H9 (cell line): Measurements from ENCODE around the gene IRX2. TPM values are rescaled to one million over a fixed set of nuclear protein-coding genes. Genes with fewer than 3 reads are reported as not detected.

Source experiments
- DNase-seq: peaks from one replicate; pipeline ENCODE4 v3.0.0-alpha.2; 2017
- H2AFZ ChIP-seq: one replicate; pipeline ENCODE4 v1.6.1; 2013; ENCODE audit warnings: mild to moderate bottlenecking, low read length, control low read depth, moderate library complexity
- H2AK5ac ChIP-seq: 2 replicates; pipeline ENCODE4 v1.6.1; 2013; ENCODE audit warnings: low read length, control low read depth, mixed read lengths; ENCODE audit not compliant: insufficient read length
- H2BK120ac ChIP-seq: one replicate; pipeline ENCODE4 v1.6.1; 2013; ENCODE audit warnings: low read depth, mild to moderate bottlenecking, low read length, control low read depth, inconsistent platforms; ENCODE audit not compliant: poor library complexity, severe bottlenecking
- H2BK12ac ChIP-seq: 2 replicates; pipeline ENCODE4 v1.6.1; 2013; ENCODE audit warnings: low read length, control low read depth, mixed read lengths, low read depth; ENCODE audit not compliant: insufficient read length
- H2BK15ac ChIP-seq: 2 replicates; pipeline ENCODE4 v1.6.1; 2013; ENCODE audit warnings: low read depth, low read length, control low read depth
- H2BK20ac ChIP-seq: one replicate; pipeline ENCODE4 v1.6.1; 2013; ENCODE audit warnings: low read depth, mild to moderate bottlenecking, low read length, control low read depth, inconsistent platforms; ENCODE audit not compliant: poor library complexity, severe bottlenecking
- H2BK5ac ChIP-seq: 2 replicates; pipeline ENCODE4 v1.6.1; 2013; ENCODE audit warnings: low read length, control low read depth, mixed read lengths; ENCODE audit not compliant: insufficient read length
- H3K14ac ChIP-seq: 2 replicates; pipeline ENCODE4 v1.6.1; 2013; ENCODE audit warnings: low read length, control low read depth; ENCODE audit not compliant: insufficient read depth
- H3K18ac ChIP-seq: 2 replicates; pipeline ENCODE4 v1.6.1; 2013; ENCODE audit warnings: low read depth, mild to moderate bottlenecking, mixed read lengths, low read length, control low read depth; ENCODE audit not compliant: insufficient read length
- H3K23ac ChIP-seq: 2 replicates; pipeline ENCODE4 v1.6.1; 2013; ENCODE audit warnings: low read length, control low read depth, mixed read lengths, low read depth; ENCODE audit not compliant: insufficient read length
- H3K23me2 ChIP-seq: 2 replicates; pipeline ENCODE4 v1.6.1; 2013; ENCODE audit warnings: low read depth, mild to moderate bottlenecking, mixed read lengths, low read length, control low read depth; ENCODE audit not compliant: insufficient read length, poor library complexity, severe bottlenecking
- H3K27ac ChIP-seq: 2 replicates; pipeline ENCODE4 v1.5.1; 2013; ENCODE audit warnings: low read length, control low read depth, mixed read lengths, low read depth; ENCODE audit not compliant: insufficient read length
- H3K27me3 ChIP-seq: 2 replicates; pipeline ENCODE4 v1.6.1; 2013; ENCODE audit warnings: low read length, control low read depth, inconsistent platforms; ENCODE audit not compliant: insufficient read depth
- H3K4ac ChIP-seq: 2 replicates; pipeline ENCODE4 v1.6.1; 2013; ENCODE audit warnings: low read depth, mild to moderate bottlenecking, control low read depth, inconsistent platforms, low read length, moderate library complexity
- H3K4me1 ChIP-seq: 2 replicates; pipeline ENCODE4 v1.6.1; 2013; ENCODE audit warnings: low read length, control low read depth, inconsistent platforms; ENCODE audit not compliant: insufficient read depth
- H3K4me2 ChIP-seq: 2 replicates; pipeline ENCODE4 v1.6.1; 2013; ENCODE audit warnings: low read length, control low read depth, mixed read lengths; ENCODE audit not compliant: insufficient read length, insufficient read depth
- H3K56ac ChIP-seq: 2 replicates; pipeline ENCODE4 v1.6.1; 2013; ENCODE audit warnings: low read depth, mild to moderate bottlenecking, mixed read lengths, low read length, control low read depth; ENCODE audit not compliant: insufficient read length
- H3K79me1 ChIP-seq: 2 replicates; pipeline ENCODE4 v1.6.1; 2013; ENCODE audit warnings: low read depth, mild to moderate bottlenecking, moderate library complexity, low read length, control low read depth, inconsistent platforms; ENCODE audit not compliant: insufficient read depth, poor library complexity, severe bottlenecking
- H3K79me2 ChIP-seq: 2 replicates; pipeline ENCODE4 v1.6.1; 2013; ENCODE audit warnings: low read length, control low read depth, inconsistent platforms; ENCODE audit not compliant: insufficient read depth
- H3K9ac ChIP-seq: 2 replicates; pipeline ENCODE4 v1.6.1; 2013; ENCODE audit warnings: low read length, control low read depth, mixed read lengths; ENCODE audit not compliant: insufficient read length; ENCODE audit errors: extremely low read depth
- H3K9me3 ChIP-seq: one replicate; pipeline ENCODE4 v1.6.1; 2013; ENCODE audit warnings: low read depth, low read length, inconsistent platforms; ENCODE audit not compliant: control insufficient read depth
- H3T11ph ChIP-seq: one replicate; pipeline ENCODE4 v1.6.1; 2013; ENCODE audit warnings: mild to moderate bottlenecking, low read length, control low read depth, inconsistent platforms
- H4K20me1 ChIP-seq: one replicate; pipeline ENCODE4 v1.6.1; 2013; ENCODE audit not compliant: control insufficient read depth, insufficient read length, insufficient read depth
- H4K5ac ChIP-seq: 2 replicates; pipeline ENCODE4 v1.6.1; 2013; ENCODE audit warnings: low read depth, mild to moderate bottlenecking, mixed read lengths, low read length, control low read depth; ENCODE audit not compliant: insufficient read length
- H4K8ac ChIP-seq: replicated peaks from 2 replicates; pipeline ENCODE4 v1.6.1; 2013; ENCODE audit warnings: low read length, control low read depth, mixed read lengths, low read depth; ENCODE audit not compliant: insufficient read length
- H4K91ac ChIP-seq: 2 replicates; pipeline ENCODE4 v1.6.1; 2013; ENCODE audit warnings: low read depth, mild to moderate bottlenecking, moderate library complexity, mixed read lengths, low read length, control low read depth; ENCODE audit not compliant: insufficient read length
- H3K27ac Mint-ChIP-seq, 3 experiments: 2 replicates in 2 of 3; 3 replicates in 1 of 3; pipeline ENCODE4 v1.8.0; 2020 to 2021; ENCODE audit warnings: mixed read lengths in 3 of 3, mild to moderate bottlenecking in 1 of 3, moderate library complexity in 1 of 3
- H3K27me3 Mint-ChIP-seq: 2 replicates; pipeline ENCODE4 v1.8.0; 2021; ENCODE audit warnings: low read depth, mild to moderate bottlenecking, moderate library complexity, mixed read lengths
- H3K36me3 Mint-ChIP-seq, 3 experiments: 2 replicates in 2 of 3; 3 replicates in 1 of 3; pipeline ENCODE4 v1.8.0; 2020 to 2021; ENCODE audit warnings: low read depth in 3 of 3, mixed read lengths in 3 of 3; ENCODE audit not compliant: insufficient read depth in 1 of 3
- H3K4me1 Mint-ChIP-seq, 2 experiments: 2 replicates each; pipeline ENCODE4 v1.8.0; 2020; ENCODE audit warnings: mixed read lengths in 2 of 2
- H3K4me3 Mint-ChIP-seq, 2 experiments: 2 replicates in 1 of 2; 3 replicates in 1 of 2; pipeline ENCODE4 v1.8.0; 2020 to 2021; ENCODE audit warnings: mild to moderate bottlenecking in 2 of 2, mixed read lengths in 2 of 2, moderate library complexity in 1 of 2
- H3K9me3 Mint-ChIP-seq, 2 experiments: 2 replicates in 1 of 2; 3 replicates in 1 of 2; pipeline ENCODE4 v1.8.0; 2020; ENCODE audit warnings: mild to moderate bottlenecking in 2 of 2, mixed read lengths in 2 of 2, moderate library complexity in 1 of 2
- WGBS: extraction: QIAGEN DNeasy Blood & Tissue Kit; methylation state at CpG from one replicate; pipeline ENCODE4 v1.1.7; 2013; ENCODE audit warnings: missing lambda C conversion rate, low lambda C conversion rate, mixed read lengths; ENCODE audit not compliant: insufficient read length; ENCODE audit errors: extremely low coverage; 5-methylcytosine and 5-hydroxymethylcytosine counted together
- total RNA-seq: library from RNA; stranded (reverse); gene quantifications from 2 replicates; pipeline ENCODE4 v1.2.1, GENCODE V29; 2021
- TF ChIP-seq, protein P1 (sequence below): fragments of 200-600 bp; sonication (generic); conservative IDR thresholded peaks from 3 replicates; pipeline ENCODE4 v1.8.0; 2021; ENCODE audit warnings: antibody characterized with exemption, mild to moderate bottlenecking

The IRX2 gene
- total RNA-seq, 1 experiment from 2014 or later: 91.6 TPM

DNA sequence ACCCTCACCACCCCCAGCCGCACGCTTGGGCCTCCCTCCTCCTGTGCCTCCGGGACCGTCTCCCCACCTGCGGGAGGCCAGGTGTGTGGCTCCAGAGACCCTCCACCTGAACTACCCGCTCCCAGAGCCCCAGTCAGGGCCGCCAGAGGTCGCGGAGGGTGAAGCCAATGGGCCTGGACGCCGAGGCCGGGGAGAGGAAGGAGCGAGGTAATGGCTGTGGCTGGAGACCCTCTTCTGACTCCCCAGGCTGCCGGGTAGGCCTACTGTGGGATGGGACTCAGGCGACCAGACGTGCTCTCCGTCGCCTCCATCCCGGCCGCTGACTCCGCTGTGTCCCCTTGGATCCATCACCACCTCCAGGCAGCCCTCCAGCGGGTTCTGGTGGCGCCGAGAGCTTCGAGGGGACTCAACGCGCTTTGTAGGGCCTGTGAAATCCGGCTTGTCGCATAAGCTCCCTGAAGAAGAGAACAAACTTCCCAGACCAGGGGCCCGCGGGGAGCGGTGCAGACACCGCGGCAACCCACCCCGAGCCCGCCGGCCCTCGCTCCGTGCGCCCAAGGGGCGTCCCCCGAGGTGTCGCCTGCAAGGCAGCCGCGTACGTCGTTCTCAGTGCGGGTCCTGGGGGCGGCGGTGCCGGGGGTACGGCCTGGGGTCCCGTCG lies 12.6 kb downstream of the IRX2 start:
- WGBS: no CpG with 5 or more reads among the region's 54 CpGs
- peak overlapping the region; percentile 57 to 73 for H3K4me3 Mint-ChIP-seq

More for the DNA sequence above, 12.6 kb downstream of the IRX2 start:
- H3K9ac ChIP-seq: no peak overlapping the region
- H4K8ac ChIP-seq: no peak overlapping the region
- H4K91ac ChIP-seq: no peak overlapping the region
- H2BK120ac ChIP-seq: no peak overlapping the region
- peaks cover 52% of the 10 kb centered on the region for H3K27me3 ChIP-seq
- H3K18ac ChIP-seq: peak overlapping the region; percentile 11
- H4K5ac ChIP-seq: no peak overlapping the region
- no peaks in the 10 kb centered on the region for H3K9me3 ChIP-seq
- no peak overlapping the region for H3K56ac ChIP-seq
- no peak overlapping the region for H2BK20ac ChIP-seq
- Mint-ChIP-seq H3K36me3 (peaks cover 0 to 13% (median 10%) of the 10 kb centered on the region in 3 experiments; a peak in 4 of 7 replicates), H3K27ac (no peak overlapping the region), H3K27me3 (peaks cover 96% of the 10 kb centered on the region), H3K4me1 (peaks cover 25 to 39% of the 10 kb centered on the region in 2 experiments), H3K9me3 (no peaks in the 10 kb centered on the region)
- H3T11ph ChIP-seq: no peak overlapping the region
- no peak overlapping the region for H2AK5ac ChIP-seq
- no peak overlapping the region for H3K27ac ChIP-seq
- H3K79me2 ChIP-seq: no peaks in the 10 kb centered on the region
- no peak overlapping the region for H2AFZ ChIP-seq
- TF ChIP-seq, protein P1, sequence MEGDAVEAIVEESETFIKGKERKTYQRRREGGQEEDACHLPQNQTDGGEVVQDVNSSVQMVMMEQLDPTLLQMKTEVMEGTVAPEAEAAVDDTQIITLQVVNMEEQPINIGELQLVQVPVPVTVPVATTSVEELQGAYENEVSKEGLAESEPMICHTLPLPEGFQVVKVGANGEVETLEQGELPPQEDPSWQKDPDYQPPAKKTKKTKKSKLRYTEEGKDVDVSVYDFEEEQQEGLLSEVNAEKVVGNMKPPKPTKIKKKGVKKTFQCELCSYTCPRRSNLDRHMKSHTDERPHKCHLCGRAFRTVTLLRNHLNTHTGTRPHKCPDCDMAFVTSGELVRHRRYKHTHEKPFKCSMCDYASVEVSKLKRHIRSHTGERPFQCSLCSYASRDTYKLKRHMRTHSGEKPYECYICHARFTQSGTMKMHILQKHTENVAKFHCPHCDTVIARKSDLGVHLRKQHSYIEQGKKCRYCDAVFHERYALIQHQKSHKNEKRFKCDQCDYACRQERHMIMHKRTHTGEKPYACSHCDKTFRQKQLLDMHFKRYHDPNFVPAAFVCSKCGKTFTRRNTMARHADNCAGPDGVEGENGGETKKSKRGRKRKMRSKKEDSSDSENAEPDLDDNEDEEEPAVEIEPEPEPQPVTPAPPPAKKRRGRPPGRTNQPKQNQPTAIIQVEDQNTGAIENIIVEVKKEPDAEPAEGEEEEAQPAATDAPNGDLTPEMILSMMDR: 0 out of 3 replicates have a peak, but pooled peaks have one; percentile 11
- H3K23ac ChIP-seq: no peak overlapping the region
- no peak overlapping the region for H3K4ac ChIP-seq
- H2BK15ac ChIP-seq: no peak overlapping the region
- no peak overlapping the region for H2BK12ac ChIP-seq
- H4K20me1 ChIP-seq: no peaks in the 10 kb centered on the region
- peak overlapping the region; percentile 80 for H3K14ac ChIP-seq
- peak overlapping the region; percentile 35 for H3K4me2 ChIP-seq
- no peaks in the 10 kb centered on the region for H3K79me1 ChIP-seq
- H3K4me1 ChIP-seq: no peaks in the 10 kb centered on the region; the same call in 1 of the 2 replicates
- H3K23me2 ChIP-seq: peaks cover 24% of the 10 kb centered on the region
- H2BK5ac ChIP-seq: no peak overlapping the region
- peak; percentile 54 for DNase-seq
